HG03097 (cell line): Measurements from ENCODE around the gene PLXNC1.

Experiments used
- ATAC-seq: cut with Tn5 transposase; IDR thresholded peaks from one replicate; pipeline ENCODE4 v1.9.1; 2021; ENCODE audit not compliant: unreplicated experiment, low FRiP score

Gene PLXNC1

DNA sequence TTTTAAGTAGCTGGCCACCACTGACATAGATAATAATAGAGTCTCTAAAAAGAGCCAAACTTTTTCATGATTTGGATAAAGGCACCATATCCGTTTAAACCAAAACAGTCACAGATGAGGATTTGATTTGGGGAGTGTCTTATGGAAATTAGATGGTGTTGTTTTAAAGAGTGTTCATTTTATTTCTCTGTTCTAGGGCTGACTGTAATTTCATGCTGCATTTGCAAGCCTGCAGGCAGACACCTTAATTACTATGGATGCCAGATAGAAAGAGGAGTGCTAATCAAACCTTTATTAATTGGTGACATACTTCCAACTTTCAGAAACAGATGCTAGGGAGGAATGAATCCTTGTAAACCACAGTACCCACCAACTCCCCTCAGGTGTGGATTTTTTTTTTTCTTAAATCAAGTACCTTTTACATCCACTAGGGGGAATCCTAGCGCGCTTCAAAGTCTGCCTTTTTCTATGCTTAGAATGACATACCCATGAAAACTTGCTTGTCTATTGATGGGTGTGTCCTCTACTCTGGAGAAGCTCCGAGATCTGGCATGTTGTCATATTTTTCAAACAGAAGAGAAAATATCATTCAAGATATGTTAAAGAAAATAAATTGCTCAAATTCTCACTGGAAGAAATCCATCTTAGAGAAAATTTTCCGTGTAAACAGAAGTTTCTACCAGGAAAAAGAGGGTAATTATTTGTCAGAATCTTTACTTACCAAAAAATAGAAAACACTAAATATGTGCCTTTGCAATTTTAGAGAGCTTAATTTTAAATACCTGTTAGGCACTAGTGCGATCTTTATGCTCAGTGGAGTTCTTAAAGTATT, 14.2 kb upstream of the PLXNC1 start:
- ATAC-seq = no peak

DNA sequence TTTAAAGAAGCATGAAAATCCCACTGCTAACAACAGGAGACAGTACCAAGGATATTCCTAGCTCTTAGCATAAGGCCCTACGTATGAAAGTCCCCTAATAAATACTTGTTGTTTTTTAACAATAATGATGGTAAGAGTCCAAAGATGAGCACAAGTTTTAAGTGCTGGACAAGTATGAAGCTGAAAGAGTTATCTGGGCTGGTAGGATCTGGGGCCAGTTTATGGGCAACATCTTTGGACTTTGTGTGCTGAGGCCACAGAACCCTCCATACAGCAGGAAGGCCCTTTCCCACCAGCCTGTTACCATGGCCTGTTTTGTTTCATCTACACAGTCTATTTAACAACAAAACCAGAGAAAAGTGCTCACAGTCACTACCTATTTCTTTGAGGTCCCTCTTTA, 12.5 kb upstream of the PLXNC1 start:
- ATAC-seq = no peak

DNA sequence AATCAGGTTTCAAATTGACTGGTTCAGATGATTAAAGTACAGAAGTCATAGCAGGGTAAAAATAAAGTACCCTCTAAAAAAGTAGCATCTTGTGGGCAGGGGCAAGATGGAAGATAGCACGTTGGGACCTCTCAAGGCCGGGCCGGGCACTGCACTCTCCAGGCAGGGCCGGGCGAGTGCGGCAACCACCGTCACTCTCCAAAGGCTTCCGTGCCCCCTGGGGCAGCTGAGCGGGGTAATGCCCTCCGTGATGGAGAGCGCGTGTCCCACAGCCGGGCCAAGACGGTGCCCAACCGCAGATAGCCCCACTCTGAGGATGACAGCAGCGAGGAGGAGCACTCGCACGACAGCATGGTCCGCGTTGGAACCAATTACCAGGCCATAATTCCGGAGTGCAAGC, 8.6 kb upstream of the PLXNC1 start:
- no peak for ATAC-seq

DNA sequence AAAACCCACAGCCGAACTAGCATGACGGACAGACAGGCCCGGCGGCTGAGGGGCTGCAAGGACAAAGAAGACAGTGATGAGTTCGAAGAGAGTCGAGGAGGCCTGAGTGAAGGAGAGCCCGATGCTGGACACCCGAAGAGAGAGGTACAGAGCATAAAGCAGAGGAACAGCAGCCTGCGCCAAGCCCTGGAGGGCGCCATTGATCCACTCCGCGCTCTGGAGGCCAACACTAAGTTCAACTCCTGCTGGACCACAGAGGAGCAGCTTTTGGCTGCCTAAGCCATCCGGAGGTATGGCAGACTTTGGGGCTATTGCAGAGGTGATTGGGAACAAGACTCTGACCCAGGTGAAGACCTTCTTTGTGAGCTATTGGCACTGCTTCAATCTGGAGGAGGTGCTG, 7.8 kb upstream of the PLXNC1 start:
- no peak for ATAC-seq

DNA sequence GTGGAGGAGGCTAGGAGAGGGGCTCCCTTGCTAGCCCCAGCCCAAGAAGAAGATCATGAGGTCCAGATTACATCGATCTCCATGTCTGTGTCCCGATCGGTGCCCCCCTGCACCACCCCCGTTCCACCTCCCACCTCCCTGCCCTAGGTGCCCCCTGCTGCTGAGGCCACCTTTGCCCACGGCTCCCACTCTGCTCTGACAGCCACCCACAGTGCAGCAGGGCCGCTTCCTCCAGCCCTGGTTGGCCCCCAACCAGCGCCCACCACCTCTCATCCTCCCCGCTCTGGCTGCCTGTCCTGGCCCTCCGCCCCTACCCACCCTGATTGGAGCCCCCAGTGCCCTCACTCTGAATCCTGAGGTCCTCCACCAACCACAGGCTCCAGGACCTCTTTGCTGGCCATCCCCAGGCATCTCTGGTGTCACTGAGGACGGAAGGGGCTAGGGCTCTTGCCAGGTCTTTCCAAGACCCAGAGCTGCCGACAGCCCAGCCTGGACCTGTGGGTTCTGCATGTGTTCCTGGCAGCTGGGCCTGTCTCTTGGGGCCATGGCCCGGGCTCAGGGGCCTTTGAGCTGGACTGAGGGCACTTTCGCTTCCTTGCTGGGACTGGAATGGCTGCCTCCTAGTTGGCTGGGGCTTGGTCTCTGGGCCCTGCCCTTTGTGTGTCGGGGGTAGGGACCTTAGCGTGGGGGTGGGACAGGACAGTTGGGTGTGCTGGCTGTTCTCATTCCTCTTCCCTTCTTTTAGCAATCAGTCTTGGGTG, 7.2 kb upstream of the PLXNC1 start:
- no peak for ATAC-seq

DNA sequence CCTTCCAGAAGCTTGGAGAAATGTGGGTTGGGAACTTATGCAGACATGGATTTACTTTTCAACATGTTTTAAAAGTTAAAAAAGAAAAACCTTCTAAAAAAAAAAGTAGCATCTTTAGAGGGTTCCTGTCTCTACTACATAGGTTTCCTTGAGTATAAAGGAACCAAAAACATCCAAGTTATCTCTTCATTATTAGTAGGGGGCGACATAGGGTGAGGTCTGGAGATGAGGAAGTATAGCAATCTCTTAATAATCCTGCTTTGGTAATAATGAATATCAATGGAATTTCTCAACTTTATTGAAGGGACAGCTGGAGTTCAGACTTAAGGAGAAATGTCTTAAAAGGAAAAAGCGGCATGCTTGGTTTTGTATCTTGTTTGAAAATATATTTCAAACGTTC, 6.5 kb upstream of the PLXNC1 start:
- ATAC-seq = no peak

DNA sequence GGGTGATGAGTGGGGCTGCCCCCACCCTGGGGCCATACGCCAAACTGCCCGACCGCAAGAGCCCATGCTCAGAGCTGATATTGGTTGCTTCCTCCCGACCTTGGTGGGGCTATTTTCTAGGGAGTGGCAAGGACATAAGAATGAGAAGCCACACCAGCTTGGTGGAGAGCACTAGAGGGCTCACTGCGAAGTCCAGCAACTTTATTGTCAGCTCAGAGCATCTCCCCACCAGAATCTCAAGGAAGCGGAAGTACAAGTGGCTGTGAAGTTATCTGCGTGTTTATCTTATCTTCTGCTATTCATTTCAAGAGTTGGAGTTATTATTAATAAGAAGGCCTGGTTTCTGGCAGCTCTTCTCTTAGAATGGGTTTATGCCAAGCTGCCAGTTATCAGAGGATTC, 4.9 kb upstream of the PLXNC1 start:
- ATAC-seq = no peak

DNA sequence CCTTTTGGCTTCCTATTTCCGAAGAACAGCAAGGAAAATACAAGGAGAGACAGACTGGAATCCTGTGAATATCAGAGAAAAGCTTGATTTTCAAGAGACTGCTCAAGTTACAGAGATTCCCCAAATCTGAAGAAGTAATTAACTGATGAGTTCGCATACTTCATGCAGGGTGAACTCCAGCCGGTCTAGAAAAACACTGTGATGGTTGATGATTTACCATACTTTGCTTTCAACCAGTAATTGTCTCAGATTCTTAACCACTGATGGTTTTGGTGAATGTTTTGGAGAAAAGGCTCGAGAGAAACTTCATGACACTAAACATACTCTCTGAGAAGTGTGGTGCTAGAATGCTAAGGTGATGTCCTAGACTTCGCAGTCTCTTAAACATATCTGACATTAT, 4.4 kb upstream of the PLXNC1 start:
- no peak for ATAC-seq

DNA sequence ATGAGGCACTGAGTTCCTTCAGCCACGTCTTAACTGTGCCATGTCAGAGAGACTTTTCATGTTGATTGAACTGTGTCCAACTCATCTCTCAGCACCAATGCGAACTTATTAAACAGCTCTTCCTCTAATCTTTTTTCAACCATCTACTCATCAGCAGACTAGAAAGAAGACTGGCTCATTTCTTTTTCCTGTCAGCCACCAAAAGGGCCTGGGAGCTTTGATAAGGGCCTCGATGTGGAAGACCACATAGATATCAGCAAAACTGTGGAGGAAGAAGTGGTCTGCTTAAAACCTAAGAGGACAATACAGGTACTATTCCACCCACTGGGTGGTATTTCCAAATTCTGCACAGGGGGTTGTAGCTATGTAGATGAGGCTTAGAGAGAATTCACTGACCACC, 3.6 kb upstream of the PLXNC1 start:
- no peak for ATAC-seq

DNA sequence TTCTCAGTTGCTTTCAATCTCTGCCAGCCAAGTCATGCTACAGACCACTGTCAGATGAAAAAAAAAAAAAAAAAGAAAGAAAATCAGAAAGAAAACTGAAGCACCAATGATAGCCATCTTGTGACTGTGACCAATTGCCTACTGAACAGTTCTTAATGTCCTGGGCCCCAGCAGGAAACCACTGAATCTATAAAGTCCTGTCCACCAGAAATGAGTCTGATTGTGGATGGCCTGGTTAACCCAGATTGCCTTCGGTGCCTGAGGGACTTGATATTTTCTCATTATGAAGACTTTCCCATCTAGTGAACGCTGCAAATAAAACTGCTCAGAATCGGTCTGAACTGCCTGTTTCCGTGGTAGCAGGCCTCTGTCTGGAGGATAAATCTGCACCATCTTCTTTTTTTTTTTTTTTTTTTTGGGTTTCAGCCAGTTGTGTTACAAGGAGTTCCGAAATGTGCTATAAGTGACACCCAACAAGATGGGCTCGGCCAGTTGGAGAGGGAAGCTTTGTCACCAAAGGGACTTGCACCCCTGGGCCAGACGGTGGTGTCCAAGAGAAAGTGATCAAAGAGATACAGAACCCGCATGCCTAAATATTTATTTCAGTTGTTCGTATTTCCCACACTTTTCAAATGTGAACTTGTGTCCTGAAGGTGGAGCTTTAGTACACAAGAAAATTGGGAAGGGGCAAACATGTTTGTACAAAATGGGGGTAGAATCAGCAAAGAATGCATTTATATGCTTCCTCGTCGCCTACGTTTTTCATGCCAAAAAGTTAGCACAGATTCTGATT, 3.0 kb upstream of the PLXNC1 start:
- ATAC-seq = no peak

DNA sequence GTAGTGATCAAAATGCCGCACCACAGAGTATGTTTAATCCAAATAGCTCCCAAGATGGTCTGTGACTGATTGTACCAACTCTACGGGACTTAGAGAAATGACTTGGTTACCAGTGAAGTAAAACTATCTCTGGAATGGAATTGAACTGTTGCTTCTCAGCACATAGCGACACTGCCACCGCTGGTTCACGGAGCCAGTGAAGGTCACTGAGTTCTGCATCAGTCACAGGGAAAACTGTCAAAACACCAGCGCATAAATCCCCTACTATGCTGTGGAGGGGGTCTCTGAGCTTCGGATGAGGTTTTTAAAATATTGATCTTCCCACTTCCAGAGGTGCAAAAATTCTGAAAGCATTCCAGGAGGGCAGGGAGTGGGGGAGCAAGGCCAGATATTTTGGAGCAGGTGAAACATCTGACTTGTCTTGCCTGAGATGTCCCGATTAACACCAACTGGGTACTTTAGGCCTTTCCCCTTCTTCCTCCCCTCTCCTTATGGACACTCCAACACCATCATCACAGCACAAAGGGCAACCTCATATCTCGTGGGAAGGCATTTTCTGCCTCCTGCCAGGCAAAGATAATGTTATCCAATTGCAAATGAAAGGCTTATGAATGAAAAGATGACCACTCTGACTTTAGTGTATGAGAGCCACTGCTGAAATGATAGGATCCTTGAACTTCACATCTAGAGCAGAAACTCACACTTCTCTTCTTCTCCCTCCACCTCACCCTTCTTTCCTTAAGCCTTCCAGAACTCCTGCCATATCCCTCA, 2.0 kb upstream of the PLXNC1 start:
- ATAC-seq = no peak

DNA sequence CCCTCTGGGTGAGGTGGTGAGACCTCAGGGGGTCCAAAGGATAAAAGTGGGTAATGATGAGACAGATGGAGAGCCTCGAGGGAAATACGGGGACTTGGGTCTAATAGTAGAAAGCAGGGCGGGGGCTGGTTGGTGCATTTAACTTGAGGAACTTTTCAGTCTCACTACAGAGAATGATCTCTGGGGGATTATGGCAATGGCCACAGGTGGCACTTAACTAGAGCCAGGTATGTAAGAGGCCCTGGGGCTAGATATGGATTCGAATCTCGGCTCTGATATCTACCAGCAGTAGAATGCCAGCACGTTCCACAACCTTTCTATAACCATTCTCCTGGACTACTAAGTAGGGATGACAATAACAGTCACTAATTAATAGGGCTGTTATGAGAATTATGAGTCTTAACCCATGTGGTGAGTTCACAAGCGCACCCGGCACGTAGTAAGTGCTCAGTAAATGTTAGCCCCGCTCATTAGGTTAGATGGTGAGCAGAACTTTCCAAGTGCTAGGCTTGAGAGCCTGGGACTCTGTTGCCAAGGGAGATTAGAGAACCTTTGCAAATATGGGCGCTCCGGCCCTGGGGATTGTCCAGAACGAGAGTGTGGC, 888 bp upstream of the PLXNC1 start:
- ATAC-seq = no peak

DNA sequence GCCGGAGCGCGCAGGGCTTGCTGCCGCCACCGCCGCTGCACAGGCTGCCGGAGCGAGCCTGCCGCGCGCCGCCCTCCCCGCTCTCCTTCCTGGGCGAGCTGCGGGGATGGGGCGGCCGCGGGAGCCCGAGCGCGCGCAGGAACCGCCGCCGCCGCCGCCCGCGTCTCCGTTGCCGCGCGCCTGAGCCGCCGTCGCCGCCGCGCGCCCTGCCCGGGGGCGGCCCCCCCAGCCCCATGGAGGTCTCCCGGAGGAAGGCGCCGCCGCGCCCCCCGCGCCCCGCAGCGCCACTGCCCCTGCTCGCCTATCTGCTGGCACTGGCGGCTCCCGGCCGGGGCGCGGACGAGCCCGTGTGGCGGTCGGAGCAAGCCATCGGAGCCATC, 352 bp downstream of the PLXNC1 start:
- no peak for ATAC-seq

DNA sequence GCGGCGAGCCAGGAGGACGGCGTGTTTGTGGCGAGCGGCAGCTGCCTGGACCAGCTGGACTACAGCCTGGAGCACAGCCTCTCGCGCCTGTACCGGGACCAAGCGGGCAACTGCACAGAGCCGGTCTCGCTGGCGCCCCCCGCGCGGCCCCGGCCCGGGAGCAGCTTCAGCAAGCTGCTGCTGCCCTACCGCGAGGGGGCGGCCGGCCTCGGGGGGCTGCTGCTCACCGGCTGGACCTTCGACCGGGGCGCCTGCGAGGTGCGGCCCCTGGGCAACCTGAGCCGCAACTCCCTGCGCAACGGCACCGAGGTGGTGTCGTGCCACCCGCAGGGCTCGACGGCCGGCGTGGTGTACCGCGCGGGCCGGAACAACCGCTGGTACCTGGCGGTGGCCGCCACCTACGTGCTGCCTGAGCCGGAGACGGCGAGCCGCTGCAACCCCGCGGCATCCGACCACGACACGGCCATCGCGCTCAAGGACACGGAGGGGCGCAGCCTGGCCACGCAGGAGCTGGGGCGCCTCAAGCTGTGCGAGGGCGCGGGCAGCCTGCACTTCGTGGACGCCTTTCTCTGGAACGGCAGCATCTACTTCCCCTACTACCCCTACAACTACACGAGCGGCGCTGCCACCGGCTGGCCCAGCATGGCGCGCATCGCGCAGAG, 873 bp downstream of the PLXNC1 start:
- ATAC-seq = peak; percentile 18

DNA sequence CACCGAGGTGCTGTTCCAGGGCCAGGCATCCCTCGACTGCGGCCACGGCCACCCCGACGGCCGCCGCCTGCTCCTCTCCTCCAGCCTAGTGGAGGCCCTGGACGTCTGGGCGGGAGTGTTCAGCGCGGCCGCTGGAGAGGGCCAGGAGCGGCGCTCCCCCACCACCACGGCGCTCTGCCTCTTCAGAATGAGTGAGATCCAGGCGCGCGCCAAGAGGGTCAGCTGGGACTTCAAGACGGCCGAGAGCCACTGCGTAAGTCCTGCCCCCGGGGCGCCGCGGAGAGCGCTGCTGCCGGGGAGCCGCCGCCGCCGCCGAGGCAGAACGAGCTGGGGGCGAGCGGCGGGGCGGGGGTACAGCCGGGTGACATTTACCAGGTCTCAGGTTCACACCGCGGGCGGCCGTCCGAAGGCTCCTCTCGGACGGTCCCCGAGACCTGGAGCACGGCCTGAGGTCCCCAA, 1.4 kb downstream of the PLXNC1 start:
- ATAC-seq = no peak

DNA sequence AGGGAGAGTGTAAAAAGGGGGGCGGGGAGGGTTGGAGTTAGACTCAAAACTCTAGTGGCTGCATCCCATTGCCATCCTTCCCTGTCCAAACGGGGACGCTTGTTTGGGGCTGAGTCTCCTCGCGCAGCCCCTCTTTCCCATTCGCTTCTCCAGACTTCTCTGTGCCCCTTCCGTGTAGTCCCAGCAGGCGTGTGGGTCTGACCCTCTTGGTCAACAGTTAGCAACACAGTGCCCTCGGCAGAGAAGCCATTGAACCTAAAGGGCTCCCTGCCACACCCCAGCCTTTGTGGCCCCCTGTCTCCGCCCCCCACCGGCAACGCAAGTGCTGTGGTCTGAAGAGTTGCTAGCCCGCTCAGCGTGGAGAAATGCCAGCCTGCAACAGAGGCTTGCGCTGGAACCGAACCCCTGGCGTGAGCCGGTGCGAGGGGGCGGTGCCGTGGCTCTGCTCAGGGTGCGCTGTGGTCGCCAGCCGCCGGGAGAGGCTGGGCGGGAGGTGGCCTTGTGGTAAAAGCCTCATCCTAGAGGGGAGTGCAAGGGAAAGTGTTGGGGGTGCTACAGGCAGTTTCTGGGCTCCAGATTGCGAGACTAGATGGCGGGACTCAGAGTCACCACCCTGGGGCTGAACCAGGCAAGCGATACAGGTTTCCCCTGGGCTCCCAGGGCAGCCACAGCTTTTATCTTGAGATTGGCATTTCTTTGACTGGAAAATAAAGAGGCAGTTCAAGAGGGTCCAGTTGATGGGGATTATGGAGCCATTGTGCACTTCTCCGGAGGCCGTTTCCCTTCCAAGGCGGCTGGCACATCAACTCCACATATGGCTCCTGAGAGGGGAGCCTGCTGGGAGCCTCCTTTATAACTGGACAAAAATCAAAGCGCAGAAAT, 2.1 kb downstream of the PLXNC1 start:
- no peak for ATAC-seq

DNA sequence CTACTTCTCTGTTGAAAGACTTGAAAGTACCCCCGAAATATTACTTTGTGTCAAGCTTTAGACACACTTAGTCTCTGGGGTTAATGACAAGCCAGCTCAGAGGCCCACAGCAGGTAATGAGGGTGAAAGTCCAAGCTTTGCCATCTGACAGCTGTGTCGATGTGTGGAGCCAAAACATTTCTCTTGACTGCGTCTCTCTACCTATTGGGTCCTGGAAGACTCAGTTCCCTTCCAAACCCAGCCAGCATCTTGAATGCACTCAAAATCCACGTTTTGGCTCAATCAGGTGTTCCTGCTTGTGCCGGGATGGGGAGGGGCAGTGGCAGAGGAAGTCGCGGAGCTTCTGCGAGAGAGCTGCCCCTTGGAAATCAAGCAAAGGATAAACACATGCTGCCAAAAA, 3.2 kb downstream of the PLXNC1 start:
- ATAC-seq = no peak

DNA sequence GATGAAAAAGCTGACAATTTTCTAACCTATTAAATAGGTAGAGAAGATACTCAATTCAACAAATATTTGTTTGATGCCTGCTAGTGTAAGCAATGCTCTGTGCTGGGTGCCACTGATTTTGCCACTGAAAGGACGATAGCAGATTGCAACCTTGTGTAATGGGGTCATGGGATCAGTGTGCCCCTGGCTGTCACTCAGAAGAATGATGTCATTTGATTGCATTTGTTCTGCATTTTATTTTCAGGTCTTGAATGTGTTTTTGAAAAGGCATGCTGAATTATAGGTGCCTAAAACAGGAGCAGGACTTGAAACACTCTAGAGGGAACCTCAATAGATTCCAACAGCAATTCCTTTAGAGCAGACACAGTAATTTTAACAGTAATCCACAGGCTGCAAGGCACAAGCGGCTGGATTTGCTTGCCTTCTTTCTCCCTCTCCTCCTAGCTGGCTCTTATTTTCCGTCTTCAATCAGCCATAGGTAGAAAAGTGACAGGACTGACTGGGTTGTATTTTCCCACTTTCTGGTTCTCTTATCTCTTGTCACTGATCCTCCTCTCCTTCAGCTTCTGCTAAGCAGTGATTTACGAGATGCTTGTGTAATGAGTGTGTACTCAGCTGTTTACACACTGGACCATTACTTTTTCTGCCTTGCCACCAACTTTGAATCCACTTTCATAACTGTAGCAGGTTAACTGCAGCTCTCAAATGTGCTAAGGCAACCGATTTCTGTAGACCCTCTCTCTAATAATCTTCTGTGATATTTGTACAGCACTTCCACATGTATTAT, 4.1 kb downstream of the PLXNC1 start:
- no peak for ATAC-seq
